Hepatocyte (in vitro differentiated cells): ENCODE measurements around the gene UBE2G1. TPM values are rescaled to one million over a fixed set of nuclear protein-coding genes. Genes with fewer than 3 reads are reported as not detected.
A peak's percentile ranks its signal among the peaks of the same experiment; 100 is the strongest.

Experiments
- DNase-seq: peaks from one replicate; pipeline ENCODE4 v3.0.0-alpha.2; 2016; ENCODE audit warnings: low spot score
- H2AFZ ChIP-seq: fragments of 200-600 bp; sonication (generic); 2 replicates; pipeline ENCODE4 v1.6.0; 2016; ENCODE audit warnings: antibody characterized with exemption, mild to moderate bottlenecking
- H3K27ac ChIP-seq: fragments of 200-600 bp; sonication (generic); 2 replicates; pipeline ENCODE4 v1.5.1; 2016; ENCODE audit warnings: mild to moderate bottlenecking
- H3K27me3 ChIP-seq: fragments of 200-600 bp; sonication (generic); 2 replicates; pipeline ENCODE4 v1.6.1; 2016
- H3K36me3 ChIP-seq: fragments of 200-600 bp; sonication (generic); replicated peaks from 2 replicates; pipeline ENCODE4 v1.5.1; 2016; ENCODE audit warnings: low read depth; ENCODE audit not compliant: insufficient read depth
- H3K4me1 ChIP-seq: fragments of 200-600 bp; sonication (generic); 2 replicates; pipeline ENCODE4 v1.5.1; 2016; ENCODE audit warnings: mild to moderate bottlenecking, moderate library complexity; ENCODE audit not compliant: insufficient read depth
- H3K4me2 ChIP-seq: fragments of 200-600 bp; sonication (generic); 2 replicates; pipeline ENCODE4 v1.6.0; 2016
- H3K4me3 ChIP-seq: fragments of 200-600 bp; sonication (generic); 2 replicates; pipeline ENCODE4 v1.5.1; 2016; ENCODE audit warnings: mild to moderate bottlenecking
- H3K79me2 ChIP-seq: fragments of 200-600 bp; sonication (generic); 2 replicates; pipeline ENCODE4 v1.6.0; 2017; ENCODE audit warnings: mild to moderate bottlenecking
- H3K9me2 ChIP-seq: fragments of 200-600 bp; sonication (generic); replicated peaks from 2 replicates; pipeline ENCODE4 v1.6.0; 2017; ENCODE audit warnings: mild to moderate bottlenecking; ENCODE audit not compliant: insufficient read depth
- H3K9me3 ChIP-seq: fragments of 200-600 bp; sonication (generic); 2 replicates; pipeline ENCODE4 v1.5.1; 2016; ENCODE audit warnings: low read depth, mild to moderate bottlenecking
- H4K20me1 ChIP-seq: fragments of 200-600 bp; sonication (generic); 2 replicates; pipeline ENCODE4 v1.6.0; 2016; ENCODE audit warnings: mild to moderate bottlenecking; ENCODE audit not compliant: insufficient read depth, poor library complexity, severe bottlenecking
- CTCF ChIP-seq: fragments of 200-600 bp; sonication (generic); IDR thresholded peaks from 2 replicates; pipeline ENCODE4 v1.5.1; 2016; ENCODE audit warnings: antibody characterized with exemption, mild to moderate bottlenecking; ENCODE audit not compliant: poor library complexity
- EZH2 ChIP-seq: fragments of 200-600 bp; sonication (generic); IDR thresholded peaks from 2 replicates; pipeline ENCODE4 v1.6.1; 2016; ENCODE audit warnings: antibody characterized with exemption, mild to moderate bottlenecking, borderline replicate concordance
- EZH2phosphoT487 ChIP-seq: fragments of 200-600 bp; sonication (generic); IDR thresholded peaks from one replicate; pipeline ENCODE4 v1.6.1; 2018; ENCODE audit warnings: antibody characterized with exemption, mild to moderate bottlenecking, low read depth, moderate library complexity; ENCODE audit not compliant: unreplicated experiment, severe bottlenecking
- WGBS: methylation state at CpG from one replicate; pipeline ENCODE4 v1.1.6; 2016; ENCODE audit warnings: low lambda C conversion rate; ENCODE audit errors: missing lambda C conversion rate; 5-methylcytosine and 5-hydroxymethylcytosine counted together
- polyA plus RNA-seq: library from polyadenylated mRNA; unstranded; fragments of >200 nt; fragmentation: Nextera tagmentation; extraction: Ambion mirVana; gene quantifications from 2 replicates; pipeline ENCODE4 v1.2.1, GENCODE V29; 2016
- total RNA-seq: library from RNA; depleted of rRNA; stranded (reverse); fragments of >200 nt; gene quantifications from 2 replicates; pipeline ENCODE4 v1.2.3, GENCODE V29; 2014

The UBE2G1 gene
- total and polyA plus RNA-seq, 2 experiments from 2014 or later = 65.1 to 78.8 TPM

- no peak overlapping the region for H2AFZ ChIP-seq
- no peaks in the 10 kb centered on the region for H3K9me2 ChIP-seq
- 92% methylated on average over 7 of the region's 7 CpGs for WGBS
- no peaks in the 10 kb centered on the region for H3K27me3 ChIP-seq
- no peak for TF ChIP-seq EZH2phosphoT487
- TF ChIP-seq EZH2 = no peak
- TF ChIP-seq CTCF = no peak
- H3K4me1 ChIP-seq = peaks cover 20% of the 10 kb centered on the region
- no peaks in the 10 kb centered on the region for H4K20me1 ChIP-seq
- no peak overlapping the region for H3K4me2 ChIP-seq
- no peak overlapping the region for H3K4me3 ChIP-seq
- H3K9me3 ChIP-seq = no peaks in the 10 kb centered on the region
- DNase-seq = no peak
- H3K79me2 ChIP-seq = peaks cover 11% of the 10 kb centered on the region
- H3K27ac ChIP-seq = peak overlapping the region; percentile 27
- no peaks in the 10 kb centered on the region for H3K36me3 ChIP-seq
Measured at GRCh38 chr17:4233668-4234258, 132.7 kb downstream of the UBE2G1 start.

GRCh38 chr17:4232168-4232813 lies 134.2 kb downstream of the UBE2G1 start:
- H3K9me3 ChIP-seq = no peaks in the 10 kb centered on the region
- TF ChIP-seq CTCF (no peak), EZH2phosphoT487 (no peak), EZH2 (no peak)
- H3K27me3 ChIP-seq = no peaks in the 10 kb centered on the region
- no peaks in the 10 kb centered on the region for H3K9me2 ChIP-seq
- peak overlapping the region; percentile 27 for H3K27ac ChIP-seq
- H3K4me1 ChIP-seq = peaks cover 22% of the 10 kb centered on the region
- no peaks in the 10 kb centered on the region for H3K36me3 ChIP-seq
- H4K20me1 ChIP-seq = no peaks in the 10 kb centered on the region
- no peak overlapping the region for H2AFZ ChIP-seq
- no peak overlapping the region for H3K4me3 ChIP-seq
- WGBS = 74% methylated on average over 4 of the region's 4 CpGs
- no peak for DNase-seq
- no peak overlapping the region for H3K4me2 ChIP-seq
- peaks cover 11% of the 10 kb centered on the region for H3K79me2 ChIP-seq

- Histone ChIP-seq H2AFZ (no peak overlapping the region), H3K9me3 (no peaks in the 10 kb centered on the region), H3K27ac (peak overlapping the region; percentile 63), H3K4me2 (peak overlapping the region; percentile 36), H3K9me2 (no peaks in the 10 kb centered on the region), H3K36me3 (no peaks in the 10 kb centered on the region), H4K20me1 (no peaks in the 10 kb centered on the region), H3K27me3 (no peaks in the 10 kb centered on the region), H3K4me3 (no peak overlapping the region), H3K79me2 (peaks cover 20% of the 10 kb centered on the region), H3K4me1 (peaks cover 22% of the 10 kb centered on the region)
- WGBS = 53% methylated on average over 8 of the region's 8 CpGs
- no peak for TF ChIP-seq CTCF
- no peak for TF ChIP-seq EZH2phosphoT487
- TF ChIP-seq EZH2 = no peak
- peak; percentile 86 for DNase-seq
Measured at GRCh38 chr17:4229627-4230541, 136.6 kb downstream of the UBE2G1 start.
